KOPT-K1 (cell line): ENCODE results near the gene RDH14.

Source experiments
- H3K27ac ChIP-seq: fragments of 200-600 bp; sonication (generic); 2 replicates; pipeline ENCODE4 v1.5.1; 2016; ENCODE audit warnings: antibody characterized with exemption, mild to moderate bottlenecking, low read depth, low read length; ENCODE audit not compliant: poor library complexity, severe bottlenecking
- H3K36me3 ChIP-seq: fragments of 200-600 bp; sonication (generic); 2 replicates; pipeline ENCODE4 v1.5.1; 2017; ENCODE audit warnings: antibody characterized with exemption, mild to moderate bottlenecking, low read length, moderate library complexity; ENCODE audit not compliant: insufficient read depth
- H3K9me3 ChIP-seq: fragments of 200-600 bp; sonication (generic); 2 replicates; pipeline ENCODE4 v1.5.1; 2017; ENCODE audit warnings: antibody characterized with exemption, low read length, mild to moderate bottlenecking; ENCODE audit not compliant: insufficient read depth, poor library complexity, severe bottlenecking

RDH14 gene

DNA sequence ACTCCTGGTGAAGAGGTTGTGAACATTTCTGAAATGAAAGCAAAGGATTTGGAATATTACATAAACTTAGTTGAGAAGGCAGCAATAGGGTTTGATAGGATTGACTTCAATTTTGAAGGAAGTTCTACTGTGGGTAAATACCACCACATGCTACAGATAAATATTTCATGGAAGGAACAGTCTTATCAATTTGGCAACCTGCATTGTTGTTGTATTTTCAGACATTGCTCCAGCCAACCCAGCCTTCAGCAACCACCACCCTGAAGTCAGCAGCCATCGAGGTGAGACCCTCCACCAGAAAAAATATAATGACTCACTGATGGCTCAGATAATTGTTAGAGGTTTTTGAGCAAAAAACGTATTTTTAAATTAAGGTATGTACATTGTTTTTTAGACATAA, 10.0 kb downstream of the RDH14 start:
- Histone ChIP-seq H3K27ac (no peak overlapping the region), H3K36me3 (peaks cover 18% of the 10 kb centered on the region), H3K9me3 (no peaks in the 10 kb centered on the region)

- Histone ChIP-seq H3K9me3 (no peaks in the 10 kb centered on the region), H3K27ac (no peak overlapping the region), H3K36me3 (peaks cover 7% of the 10 kb centered on the region; the same call in 1 of the 2 replicates)
Measured at GRCh38 chr2:18549083-18549482, 11.4 kb downstream of the RDH14 start.

DNA sequence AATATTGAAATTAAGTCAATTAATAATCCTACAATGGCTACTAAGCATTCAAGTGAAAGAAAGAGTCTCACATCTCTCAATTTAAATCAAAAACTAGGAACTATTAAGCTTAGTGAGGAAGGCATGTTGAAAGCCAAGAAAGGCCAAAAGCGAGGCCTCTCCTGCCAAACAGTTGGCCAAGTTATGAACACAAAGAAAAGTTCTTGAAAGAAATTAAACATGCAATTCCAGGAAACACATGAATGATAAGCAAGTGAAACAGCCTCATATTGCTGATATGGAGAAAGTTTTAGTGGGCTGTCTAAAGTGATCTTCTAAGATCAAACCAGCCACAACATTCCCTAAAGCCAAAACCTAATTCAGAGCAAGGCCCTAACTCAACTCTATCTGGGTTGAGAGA, 11.8 kb downstream of the RDH14 start:
- Histone ChIP-seq H3K36me3 (0 out of 2 replicates have a peak, but pooled peaks cover 2% of the 10 kb centered on the region), H3K27ac (no peak overlapping the region), H3K9me3 (no peaks in the 10 kb centered on the region)

DNA sequence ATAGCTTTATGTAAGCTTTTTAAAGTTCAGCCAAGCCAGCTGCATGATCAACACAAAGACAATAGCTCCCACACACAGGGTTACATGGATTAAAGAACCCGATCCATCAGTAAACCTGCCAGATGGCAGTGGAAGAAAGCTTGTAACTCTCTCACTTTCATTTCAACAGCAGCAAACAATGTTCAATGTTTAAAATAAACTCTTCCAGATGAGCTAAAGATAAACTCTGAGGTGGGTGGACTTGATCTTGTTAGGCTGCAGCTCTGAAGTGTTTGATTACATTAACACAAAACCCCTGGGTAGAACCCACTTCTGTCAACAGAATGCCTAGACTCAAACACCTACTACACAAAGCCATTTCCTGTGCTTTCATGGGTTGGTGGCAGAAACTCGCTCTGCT, 13.9 kb downstream of the RDH14 start:
- H3K36me3 ChIP-seq: no peaks in the 10 kb centered on the region
- H3K9me3 ChIP-seq: no peaks in the 10 kb centered on the region
- H3K27ac ChIP-seq: no peak overlapping the region

GRCh38 chr2:18545384-18545783, 15.1 kb downstream of the RDH14 start:
- Histone ChIP-seq H3K9me3 (no peaks in the 10 kb centered on the region), H3K36me3 (no peaks in the 10 kb centered on the region), H3K27ac (no peak overlapping the region)

GRCh38 chr2:18544171-18544570, 16.3 kb downstream of the RDH14 start:
- H3K9me3 ChIP-seq: no peaks in the 10 kb centered on the region
- H3K36me3 ChIP-seq: no peaks in the 10 kb centered on the region
- H3K27ac ChIP-seq: no peak overlapping the region

DNA sequence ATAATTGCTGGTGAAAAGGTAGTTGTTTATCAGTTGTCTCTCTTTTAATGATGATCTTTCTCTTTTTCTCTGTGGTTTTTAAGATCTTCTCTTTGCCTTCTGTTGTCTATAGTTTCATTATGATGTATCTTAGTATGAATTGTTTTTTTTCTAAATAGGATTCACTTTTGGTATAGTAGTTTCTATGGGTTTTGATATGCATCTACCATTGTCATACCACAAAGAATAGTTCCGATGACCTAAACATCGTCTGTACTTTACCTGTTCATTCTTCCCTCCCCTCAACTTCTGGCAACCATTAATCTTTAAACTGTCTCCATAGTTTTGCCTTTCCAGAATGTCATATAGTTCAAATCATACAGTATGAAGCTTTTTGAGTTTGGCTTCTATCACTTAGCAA, 19.6 kb downstream of the RDH14 start:
- no peaks in the 10 kb centered on the region for H3K9me3 ChIP-seq
- H3K27ac ChIP-seq: no peak overlapping the region
- H3K36me3 ChIP-seq: no peaks in the 10 kb centered on the region

DNA sequence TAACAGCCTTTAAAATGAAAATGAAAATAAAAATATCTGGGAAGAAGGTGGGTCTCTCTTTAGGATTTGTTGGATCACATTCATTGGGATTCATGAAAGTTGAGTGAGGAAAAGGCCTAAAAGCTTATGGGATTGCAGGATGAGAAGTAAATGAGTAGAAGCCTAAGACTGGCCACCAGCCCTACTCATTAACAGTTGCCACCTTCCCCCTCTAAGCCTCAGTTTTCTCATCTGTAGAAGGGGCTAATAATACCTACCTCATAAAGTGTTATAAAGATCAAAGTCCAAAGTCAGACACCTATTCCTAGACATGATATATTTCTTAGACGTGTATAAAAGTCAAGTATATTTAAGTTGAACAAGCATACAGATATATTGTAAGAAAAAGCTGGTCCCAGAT, 23.8 kb downstream of the RDH14 start:
- no peaks in the 10 kb centered on the region for H3K36me3 ChIP-seq
- H3K27ac ChIP-seq: no peak overlapping the region
- no peaks in the 10 kb centered on the region for H3K9me3 ChIP-seq

- Histone ChIP-seq H3K9me3 (no peaks in the 10 kb centered on the region), H3K27ac (no peak overlapping the region), H3K36me3 (no peaks in the 10 kb centered on the region)
Measured at GRCh38 chr2:18536100-18536499, 24.4 kb downstream of the RDH14 start.

DNA sequence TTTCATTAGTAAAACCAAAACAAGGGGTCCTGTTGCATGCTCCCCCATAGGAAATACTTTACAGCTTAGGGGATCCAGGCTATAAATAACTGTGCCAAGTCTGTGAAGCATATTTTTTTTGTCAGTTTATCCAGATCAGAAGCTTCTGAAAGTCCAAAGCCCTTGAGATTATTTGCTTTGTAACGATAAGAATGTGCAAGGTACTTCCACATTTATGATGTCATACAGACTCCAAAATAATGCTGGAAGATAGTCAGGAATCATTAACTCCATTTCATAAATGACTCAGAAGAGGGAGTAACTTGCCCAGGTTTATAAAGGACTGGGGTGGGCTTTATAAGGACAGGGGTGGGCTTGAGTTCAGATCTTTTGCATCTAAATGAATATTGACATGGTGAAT, 29.3 kb downstream of the RDH14 start:
- Histone ChIP-seq H3K9me3 (no peaks in the 10 kb centered on the region), H3K36me3 (no peaks in the 10 kb centered on the region)

DNA sequence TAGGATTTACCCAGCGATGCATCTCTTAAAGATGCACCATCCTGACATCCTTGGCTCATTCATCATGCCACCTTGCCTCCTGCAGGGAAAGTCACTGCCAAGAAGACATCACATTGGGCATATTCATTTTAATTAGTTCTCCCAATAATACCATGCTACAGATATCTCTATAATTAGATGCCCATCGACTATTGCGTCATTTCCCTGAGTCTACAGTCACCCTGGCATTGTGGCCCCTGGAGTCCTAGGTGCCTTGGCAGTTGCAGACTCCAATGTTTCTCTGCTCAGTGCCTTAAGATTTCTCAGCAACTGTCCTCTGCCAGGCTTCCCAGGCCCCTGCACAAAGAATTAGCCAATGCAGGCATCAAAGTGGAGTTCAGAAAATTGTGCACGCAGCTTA, 32.6 kb downstream of the RDH14 start:
- Histone ChIP-seq H3K9me3 (no peaks in the 10 kb centered on the region), H3K27ac (no peak overlapping the region), H3K36me3 (no peaks in the 10 kb centered on the region)

More for the DNA sequence above, 29.3 kb downstream of the RDH14 start:
- H3K27ac ChIP-seq: no peak overlapping the region

DNA sequence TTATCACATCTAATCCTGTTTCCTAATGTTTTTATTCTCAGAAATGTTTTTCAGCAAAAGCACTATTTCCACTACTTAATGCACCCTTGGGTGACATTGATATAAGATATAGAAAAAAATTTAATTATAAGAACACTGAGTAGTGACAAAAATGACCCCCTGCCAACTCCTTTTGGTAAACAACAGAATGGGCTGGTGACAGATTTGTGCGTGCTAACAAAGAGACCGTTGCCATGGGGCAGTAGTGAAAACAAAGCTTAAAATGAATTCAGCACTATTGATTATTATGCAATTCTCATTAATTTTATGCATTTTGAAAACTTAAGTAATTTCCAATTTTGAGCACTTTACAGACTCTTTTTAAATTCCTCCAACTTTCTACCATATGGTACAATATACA, 33.1 kb downstream of the RDH14 start:
- no peaks in the 10 kb centered on the region for H3K9me3 ChIP-seq
- no peaks in the 10 kb centered on the region for H3K36me3 ChIP-seq
- no peak overlapping the region for H3K27ac ChIP-seq

GRCh38 chr2:18526429-18526828, 34.0 kb downstream of the RDH14 start:
- H3K9me3 ChIP-seq: no peaks in the 10 kb centered on the region
- no peak overlapping the region for H3K27ac ChIP-seq
- no peaks in the 10 kb centered on the region for H3K36me3 ChIP-seq

DNA sequence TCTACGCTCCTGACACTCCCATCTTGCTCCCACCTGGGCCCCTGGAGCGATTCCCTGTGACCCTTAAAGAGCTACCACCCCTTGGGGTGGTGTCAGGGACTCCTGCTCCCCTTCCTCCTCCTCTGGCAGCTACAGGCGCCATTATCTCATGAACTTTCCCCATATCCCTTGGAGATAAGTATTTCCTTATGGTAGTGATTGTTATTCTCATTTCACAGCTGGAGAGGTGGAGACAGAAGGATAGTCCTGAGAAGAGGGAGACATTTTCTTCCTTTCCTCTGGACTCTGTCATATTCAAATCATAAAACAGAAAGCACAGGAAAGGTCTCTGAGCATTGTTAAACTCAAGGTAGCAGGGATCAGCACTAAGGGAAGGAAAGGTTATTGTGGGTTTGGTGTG, 34.6 kb downstream of the RDH14 start:
- no peaks in the 10 kb centered on the region for H3K36me3 ChIP-seq
- no peaks in the 10 kb centered on the region for H3K9me3 ChIP-seq
- H3K27ac ChIP-seq: no peak overlapping the region

GRCh38 chr2:18525236-18525635, 35.2 kb downstream of the RDH14 start:
- Histone ChIP-seq H3K36me3 (no peaks in the 10 kb centered on the region), H3K9me3 (no peaks in the 10 kb centered on the region), H3K27ac (no peak overlapping the region)

- Histone ChIP-seq H3K9me3 (no peaks in the 10 kb centered on the region), H3K36me3 (no peaks in the 10 kb centered on the region), H3K27ac (no peak overlapping the region)
Measured at GRCh38 chr2:18522484-18523146, 37.8 kb downstream of the RDH14 start.
